Measurements from ENCODE around the gene PCDHGB5. TPM values are rescaled to one million over a fixed set of nuclear protein-coding genes. Genes with fewer than 3 reads are reported as not detected.

Gene PCDHGB5
- 8.1 and 23.0 TPM in 2 replicates for total RNA-seq

GRCh38 chr5:141397756-141398551, at the start of gene PCDHGB5:
TSS of gene PCDHGB5 (plus strand) at chr5:141397947. CDS start at chr5:141398128, 181 bp downstream.

GRCh38 chr5:141349917-141350619, 47.7 kb upstream of the PCDHGB5 start, which contains the start of gene PCDHGB1:
TSS of gene PCDHGB1 (plus strand) at chr5:141350099. CDS start at chr5:141350261, 162 bp downstream.

GRCh38 chr5:141354900-141355469, 42.8 kb upstream of the PCDHGB5 start, which contains the start of gene PCDHGA4:
TSS of gene PCDHGA4 (plus strand) at chr5:141355021. CDS start at chr5:141355108, 87 bp downstream.

GRCh38 chr5:141359790-141360426, 37.8 kb upstream of the PCDHGB5 start, which contains the start of gene PCDHGB2:
TSS of gene PCDHGB2 (plus strand) at chr5:141359994. CDS start at chr5:141360136, 142 bp downstream.

GRCh38 chr5:141363952-141364660, 33.6 kb upstream of the PCDHGB5 start, which contains the start of gene PCDHGA5:
TSS of gene PCDHGA5 (plus strand) at chr5:141364162. CDS start at chr5:141364331, 169 bp downstream.

GRCh38 chr5:141369994-141370848, 27.5 kb upstream of the PCDHGB5 start, which contains the start of gene PCDHGB3:
TSS of gene PCDHGB3 (plus strand) at chr5:141370242. CDS start at chr5:141370395, 153 bp downstream.

GRCh38 chr5:141373673-141374317, 24.0 kb upstream of the PCDHGB5 start, which contains the start of gene PCDHGA6:
TSS of gene PCDHGA6 (plus strand) at chr5:141373891. CDS start at chr5:141374084, 193 bp downstream.

GRCh38 chr5:141382469-141383294, 15.1 kb upstream of the PCDHGB5 start, which contains the start of gene PCDHGA7:
TSS of gene PCDHGA7 (plus strand) at chr5:141382742. CDS start at chr5:141382900, 158 bp downstream.

GRCh38 chr5:141387557-141388311, 10.0 kb upstream of the PCDHGB5 start, which contains the start of gene PCDHGB4:
TSS of gene PCDHGB4 (plus strand) at chr5:141387698. CDS start at chr5:141387885, 187 bp downstream.

GRCh38 chr5:141392429-141393198, 5.1 kb upstream of the PCDHGB5 start, which contains the start of gene PCDHGA8:
TSS of gene PCDHGA8 (plus strand) at chr5:141392633. CDS start at chr5:141392814, 181 bp downstream.

GRCh38 chr5:141402553-141403243, 5.0 kb downstream of the PCDHGB5 start, which contains the start of gene PCDHGA9:
TSS of gene PCDHGA9 (plus strand) at chr5:141402778. CDS start at chr5:141402953, 175 bp downstream.

GRCh38 chr5:141407790-141408505, 10.2 kb downstream of the PCDHGB5 start, which contains the start of gene PCDHGB6:
TSS of gene PCDHGB6 (plus strand) at chr5:141408021. CDS start at chr5:141408203, 182 bp downstream.

GRCh38 chr5:141412854-141413539, 15.2 kb downstream of the PCDHGB5 start, which contains the start of gene PCDHGA10:
TSS of gene PCDHGA10 (plus strand) at chr5:141412987. CDS start at chr5:141413176, 189 bp downstream.

GRCh38 chr5:141417494-141418172, 19.9 kb downstream of the PCDHGB5 start, which contains the start of gene PCDHGB7:
TSS of gene PCDHGB7 (plus strand) at chr5:141417677. CDS start at chr5:141417860, 183 bp downstream.

